SK-N-SH (cell line): ENCODE results near the gene ELF3. TPM values are rescaled to one million over a fixed set of nuclear protein-coding genes. Genes with fewer than 3 reads are reported as not detected.
"Not testable (repeated sequence)": the region's sequence is repeated elsewhere in the genome, so short reads cannot be mapped to it uniquely, and the experiment has no call there.

Source experiments
- CTCF ChIA-PET: fragments of 300-600, 350-600 bp; formaldehyde crosslinking; extraction: SDS; loops from one replicate; lab custom pipeline; 2021; lab: Yijun Ruan, JAX
- POLR2A ChIA-PET: fragments of 350-600 bp; sonication (Branson Sonifier 250); formaldehyde crosslinking; extraction: SDS; loops from one replicate; lab custom pipeline; 2020; ENCODE audit warnings: antibody characterized with exemption, inconsistent platforms; lab: Yijun Ruan, JAX
- DNase-seq: peaks from one replicate; pipeline ENCODE4 v3.0.0; 2012
- H2AFZ ChIP-seq: fragments of 200-600 bp; sonication (generic); 2 replicates; pipeline ENCODE4 v1.8.1; 2016; ENCODE audit warnings: antibody characterized with exemption, mild to moderate bottlenecking, low read depth
- H3F3A ChIP-seq: fragments of 200-600 bp; sonication (generic); replicated peaks from 2 replicates; pipeline ENCODE3; 2016; ENCODE audit warnings: antibody characterized with exemption, mild to moderate bottlenecking; ENCODE audit not compliant: insufficient read depth
- H3K27ac ChIP-seq, 2 experiments: fragments of 200-500 bp in 1 of 2; fragments of 200-600 bp in 1 of 2; sonication (Bioruptor generic) in 1 of 2; sonication (generic), shearing (Covaris generic) in 1 of 2; 2 replicates each; pipeline versions ENCODE4 v1.5.1 to v1.6.1; 2014 to 2016; ENCODE audit warnings: low read depth in 2 of 2, inconsistent platforms in 1 of 2, low read length in 1 of 2, mild to moderate bottlenecking in 1 of 2, mixed read lengths in 1 of 2
- H3K27me3 ChIP-seq: fragments of 200-600 bp; sonication (generic), shearing (Covaris generic); 2 replicates; pipeline ENCODE4 v1.6.1; 2016; ENCODE audit warnings: mixed run types; ENCODE audit not compliant: insufficient read depth
- H3K36me3 ChIP-seq, 2 experiments: fragments of 200-500 bp in 1 of 2; fragments of 200-600 bp in 1 of 2; sonication (Bioruptor generic) in 1 of 2; sonication (generic) in 1 of 2; replicated peaks in 1 of 2; 2 replicates each; pipeline versions ENCODE3 to v1.5.1; 2014 to 2016; ENCODE audit warnings: low read length in 1 of 2, mild to moderate bottlenecking in 1 of 2; ENCODE audit not compliant: insufficient read depth in 2 of 2, control insufficient read depth in 1 of 2
- H3K4me1 ChIP-seq, 2 experiments: fragments of 200-500 bp in 1 of 2; fragments of 200-600 bp in 1 of 2; sonication (Bioruptor generic) in 1 of 2; sonication (generic), shearing (Covaris generic) in 1 of 2; 2 replicates each; pipeline versions ENCODE4 v1.5.1 to v1.6.1; 2014 to 2016; ENCODE audit warnings: low read depth in 1 of 2, low read length in 1 of 2, mixed run types in 1 of 2; ENCODE audit not compliant: insufficient read depth in 2 of 2, control insufficient read depth in 1 of 2
- H3K4me2 ChIP-seq: fragments of 200-600 bp; sonication (generic), shearing (Covaris generic); 2 replicates; pipeline ENCODE4 v1.6.1; 2017; ENCODE audit warnings: mixed run types
- H3K4me3 ChIP-seq, 2 experiments: fragments of 200-500 bp in 1 of 2; fragments of 200-600 bp in 1 of 2; sonication (Bioruptor generic) in 1 of 2; sonication (generic), shearing (Covaris generic) in 1 of 2; 2 replicates each; pipeline versions ENCODE4 v1.5.1 to v1.8.1; 2014 to 2016; ENCODE audit warnings: low read depth in 2 of 2, inconsistent platforms in 1 of 2, low read length in 1 of 2, mild to moderate bottlenecking in 1 of 2, mixed read lengths in 1 of 2, moderate library complexity in 1 of 2
- H3K79me2 ChIP-seq: fragments of 200-600 bp; sonication (generic); 2 replicates; pipeline ENCODE4 v1.8.1; 2017; ENCODE audit warnings: mild to moderate bottlenecking; ENCODE audit not compliant: insufficient read depth
- H3K9ac ChIP-seq: fragments of 200-600 bp; sonication (generic); 2 replicates; pipeline ENCODE4 v1.6.1; 2017; ENCODE audit warnings: mixed run types
- H3K9me2 ChIP-seq: fragments of 200-600 bp; sonication (generic); 2 replicates; pipeline ENCODE4 v1.6.1; 2017; ENCODE audit warnings: mixed run types
- H3K9me3 ChIP-seq: fragments of 200-600 bp; sonication (generic); 2 replicates; pipeline ENCODE4 v1.6.1; 2017; ENCODE audit warnings: mixed run types, mild to moderate bottlenecking, moderate library complexity
- H4K20me1 ChIP-seq: fragments of 200-600 bp; sonication (generic); 2 replicates; pipeline ENCODE4 v1.6.1; 2017; ENCODE audit warnings: mild to moderate bottlenecking, mixed run types; ENCODE audit not compliant: insufficient read depth
- CTCF ChIP-seq: fragments of 200-600 bp; sonication (generic); IDR thresholded peaks from 2 replicates; pipeline ENCODE4 v1.6.1; 2017; ENCODE audit warnings: antibody characterized with exemption, mild to moderate bottlenecking, moderate library complexity
- IRF3 ChIP-seq: fragments of 150-350 bp; IDR thresholded peaks from 2 replicates; pipeline ENCODE4 v1.6.1; 2016; ENCODE audit warnings: mild to moderate bottlenecking, low read depth, low read length
- MAX ChIP-seq: IDR thresholded peaks from 2 replicates; pipeline ENCODE4 v1.4.0; 2012; ENCODE audit warnings: low read depth
- NRF1 ChIP-seq: IDR thresholded peaks from 2 replicates; pipeline ENCODE4 v1.6.1; 2012; ENCODE audit warnings: low read depth, mild to moderate bottlenecking, low read length
- POLR2AphosphoS5 ChIP-seq: IDR thresholded peaks from 2 replicates; pipeline ENCODE4 v1.6.1; 2012; ENCODE audit warnings: low read depth, low read length
- RXRA ChIP-seq: IDR thresholded peaks from 2 replicates; pipeline ENCODE4 v1.4.0; 2012; ENCODE audit warnings: low read depth, mild to moderate bottlenecking, borderline replicate concordance
- SMC3 ChIP-seq: IDR thresholded peaks from 2 replicates; pipeline ENCODE4 v1.6.1; 2012; ENCODE audit warnings: low read depth, low read length, improper control_type of control experiment
- TAF1 ChIP-seq: IDR thresholded peaks from 2 replicates; pipeline ENCODE4 v1.6.1; 2012; ENCODE audit warnings: low read depth, mild to moderate bottlenecking, low read length, moderate library complexity, borderline replicate concordance
- ZBTB33 ChIP-seq: IDR thresholded peaks from 2 replicates; pipeline ENCODE4 v1.4.0; 2012; ENCODE audit warnings: low read depth, borderline replicate concordance
- WGBS: methylation state at CpG from one replicate; pipeline ENCODE4 v1.1.6; 2017; ENCODE audit warnings: low lambda C conversion rate; 5-methylcytosine and 5-hydroxymethylcytosine counted together
- polyA plus RNA-seq, 3 experiments: library from polyadenylated mRNA; depleted of rRNA; stranded (reverse); fragments of >200 nt; gene quantifications; 2 replicates each; pipeline ENCODE4 v1.2.3, GENCODE V29; 2012

The ELF3 gene
- polyA plus RNA-seq, 1 of the 3 experiments (the other 2 are of a cell fraction), result 0.10 TPM

GRCh38 chr1:202049129-202049528 lies 38.7 kb downstream of the ELF3 start:
- Histone ChIP-seq H3K27me3 (no peaks in the 10 kb centered on the region), H3F3A (peaks cover 4% of the 10 kb centered on the region), H3K4me3 (no peak overlapping the region), H4K20me1 (no peaks in the 10 kb centered on the region), H3K9me2 (no peaks in the 10 kb centered on the region), H3K36me3 (no peaks in the 10 kb centered on the region), H3K4me1 (no peaks in the 10 kb centered on the region), H3K4me2 (no peak overlapping the region), H3K79me2 (no peaks in the 10 kb centered on the region), H3K9me3 (no peaks in the 10 kb centered on the region), H3K27ac (no peak overlapping the region), H3K9ac (no peak overlapping the region), H2AFZ (no peak overlapping the region)
- TF ChIP-seq POLR2AphosphoS5, result no peak
- TF ChIP-seq IRF3, result no peak
- no peak for TF ChIP-seq CTCF
- TF ChIP-seq NRF1, result no peak
- no peak for TF ChIP-seq ZBTB33
- TF ChIP-seq RXRA, result no peak
- DNase-seq, result no peak
- CTCF ChIA-PET, result interaction anchor here (1.0 to 2.4 kb wide), 2 partner anchors 70 to 86 kb away, joined by 4 to 6 read pairs; no protein-coding TSS in a partner anchor
- POLR2A ChIA-PET, result no interaction called here
- WGBS, result 64% methylated on average over 5 of the region's 5 CpGs

GRCh38 chr1:202054094-202054493 lies 43.7 kb downstream of the ELF3 start:
- no peaks in the 10 kb centered on the region for H3K27me3 ChIP-seq
- H2AFZ ChIP-seq, result no peak overlapping the region
- no peak overlapping the region for H3K27ac ChIP-seq
- no peaks in the 10 kb centered on the region for H3K36me3 ChIP-seq
- H3K4me3 ChIP-seq, result no peak overlapping the region
- no peak for TF ChIP-seq SMC3
- no peak for TF ChIP-seq MAX
- no peak for TF ChIP-seq TAF1
- no peak for TF ChIP-seq POLR2AphosphoS5
- H3K4me1 ChIP-seq, result no peaks in the 10 kb centered on the region; a peak in 1 of 4 replicates
- peaks cover 3% of the 10 kb centered on the region for H3F3A ChIP-seq
- H3K79me2 ChIP-seq, result no peaks in the 10 kb centered on the region
- ChIA-PET POLR2A (no interaction called here), CTCF (no interaction called here)
- H3K4me2 ChIP-seq, result no peak overlapping the region
- no peak for DNase-seq
- no peaks in the 10 kb centered on the region for H3K9me3 ChIP-seq
- 82% methylated on average over 7 of the region's 7 CpGs for WGBS
- no peaks in the 10 kb centered on the region for H3K9me2 ChIP-seq
- no peak overlapping the region for H3K9ac ChIP-seq
- no peaks in the 10 kb centered on the region for H4K20me1 ChIP-seq

GRCh38 chr1:202054673-202055072 lies 44.3 kb downstream of the ELF3 start:
- H4K20me1 ChIP-seq, DNase-seq, H3K79me2 ChIP-seq, H3K4me1 ChIP-seq, POLR2A ChIA-PET, H3K9ac ChIP-seq, H2AFZ ChIP-seq, H3K9me3 ChIP-seq, H3K4me3 ChIP-seq, H3F3A ChIP-seq, H3K27ac ChIP-seq, H3K36me3 ChIP-seq, H3K27me3 ChIP-seq, H3K4me2 ChIP-seq, CTCF ChIA-PET, H3K9me2 ChIP-seq: not testable (repeated sequence)
- 69% methylated on average over 2 of the region's 4 CpGs for WGBS
